ENCODE results near the gene SENP1. TPM values are rescaled to one million over a fixed set of nuclear protein-coding genes. Genes with fewer than 3 reads are reported as not detected.

The SENP1 gene
- total RNA-seq (2022; extraction: Qiagen RNA extraction) = 10.2 to 12.2 TPM (median 12.0 TPM) in 5 replicates

DNA sequence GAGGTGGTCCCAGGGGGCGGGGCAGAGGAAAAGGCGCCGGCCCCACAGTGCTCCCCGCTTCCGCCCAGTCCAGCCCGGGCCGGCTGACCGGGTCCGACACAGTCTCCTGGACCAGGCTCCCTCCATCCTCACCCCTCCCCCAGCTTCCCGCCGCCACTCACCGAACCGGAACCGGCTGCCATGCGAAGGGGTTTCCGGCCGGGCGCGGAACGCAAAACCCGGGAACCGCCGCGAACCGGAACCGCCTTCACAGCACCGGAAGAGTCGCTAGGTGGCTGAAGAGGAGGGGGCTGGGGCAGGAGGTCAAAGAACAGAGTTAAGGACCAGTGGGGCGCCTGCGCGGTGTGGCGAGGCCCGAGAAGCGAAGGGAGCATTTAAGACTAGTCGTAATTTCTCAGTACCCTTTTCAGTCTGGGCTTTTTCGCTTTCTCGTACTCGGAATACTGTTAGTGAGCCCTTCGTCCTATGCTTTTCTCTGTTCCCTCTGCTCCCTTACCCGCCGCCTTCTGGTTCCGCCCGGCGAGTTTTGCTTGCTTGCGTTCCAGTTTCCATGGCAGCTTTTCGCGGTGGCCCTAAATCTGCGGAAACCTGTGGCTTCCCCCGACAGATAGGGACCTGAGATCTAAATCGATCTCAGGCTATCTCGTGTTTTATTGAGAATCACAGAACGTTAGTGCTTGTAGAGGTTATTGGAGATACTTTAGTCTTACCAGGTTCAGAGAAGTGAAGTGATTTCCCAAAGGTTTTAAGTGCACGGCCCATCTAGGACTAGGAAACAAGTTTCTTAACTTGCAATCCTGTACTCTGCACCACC lies at the start of gene SENP1:
Gene SENP1 (minus strand): TSS at position 213 of the 814 bp plus-strand sequence. CDS start 4,607 bp downstream, outside the sequence.

DNA sequence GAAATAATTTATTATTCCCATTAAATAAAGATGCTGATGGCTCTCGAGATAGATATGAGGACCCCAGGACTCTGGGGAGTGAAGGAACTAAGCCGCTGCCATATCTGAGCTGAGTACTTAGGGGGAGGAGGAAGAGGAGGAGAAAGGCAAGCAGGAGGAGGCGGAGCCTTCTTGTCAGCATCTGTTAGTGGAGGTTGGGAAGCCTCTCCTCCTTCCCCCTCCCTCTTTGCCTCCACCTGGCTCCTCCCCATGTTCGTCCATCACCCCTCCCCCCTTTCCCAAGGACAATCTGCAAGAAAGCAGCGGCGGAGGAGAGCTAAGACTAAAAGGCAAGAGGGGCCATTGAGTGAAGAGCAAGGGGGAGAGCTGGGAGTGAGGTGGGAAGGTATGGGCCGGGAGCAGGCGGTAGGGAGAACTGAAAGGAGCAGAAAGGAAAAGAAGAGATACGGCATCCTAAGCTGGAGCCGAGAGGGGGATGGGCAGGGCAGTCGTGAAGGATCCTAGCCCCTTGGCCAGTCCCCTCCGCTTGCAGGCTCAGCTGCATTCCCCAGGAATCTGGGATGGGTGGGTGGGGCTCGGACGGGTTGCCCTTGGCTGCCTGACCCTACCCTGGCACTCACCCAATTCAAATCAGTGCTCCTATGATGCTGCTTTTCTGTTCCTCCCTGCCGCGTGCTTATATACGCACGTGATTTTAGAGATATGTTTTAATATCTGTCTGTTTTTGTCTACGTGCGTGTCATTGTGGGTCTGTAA lies 13.4 kb upstream of the SENP1 start, which contains the start of gene PFKM:
Gene PFKM (plus strand): TSS at position 287 of the 756 bp plus-strand sequence. CDS start 3,411 bp downstream, outside the sequence.

GRCh38 chr12:48004053-48004941 lies 101.6 kb downstream of the SENP1 start, which contains the start of gene COL2A1:
TSS of gene COL2A1 (minus strand) at chr12:48004476. CDS start at chr12:48004321, 155 bp downstream.

Other genes with a start within 250 kb of the SENP1 start
- 2.1 to 3.2 TPM (median 2.9 TPM) in 5 replicates for gene VDR, start 201.1 kb downstream of the SENP1 start, total RNA-seq (2022; extraction: Qiagen RNA extraction)
- 119 to 142 TPM (median 127 TPM) in 5 replicates for gene TMEM106C, start 142.5 kb downstream of the SENP1 start, total RNA-seq (2022; extraction: Qiagen RNA extraction)
- gene COL2A1, start 101.6 kb downstream of the SENP1 start, total RNA-seq (2022; extraction: Qiagen RNA extraction) = 0.07 to 0.15 TPM (median 0.10 TPM) in 4 of 5 replicates, not detected in the other
- gene PFKM, start 13.3 kb upstream of the SENP1 start, total RNA-seq (2022; extraction: Qiagen RNA extraction) = 22.6 to 28.5 TPM (median 24.9 TPM) in 5 replicates
- gene ASB8, start 51.4 kb upstream of the SENP1 start, total RNA-seq (2022; extraction: Qiagen RNA extraction) = 10.8 to 19.1 TPM (median 13.1 TPM) in 5 replicates
- gene CCDC184, start 77.6 kb upstream of the SENP1 start, total RNA-seq (2022; extraction: Qiagen RNA extraction) = 2.6 to 3.8 TPM (median 3.2 TPM) in 5 replicates
- gene OR10AD1, start 97.2 kb upstream of the SENP1 start, total RNA-seq (2022; extraction: Qiagen RNA extraction) = not detected in 5 replicates
- gene ZNF641, start 244.8 kb upstream of the SENP1 start, total RNA-seq (2022; extraction: Qiagen RNA extraction) = 4.6 to 6.3 TPM (median 5.5 TPM) in 5 replicates